GM19455 (cell line): ENCODE measurements around the gene ENDOU.

ENCODE experiments used
- ATAC-seq: cut with Tn5 transposase; IDR thresholded peaks from one replicate; pipeline ENCODE4 v1.9.1; 2021; ENCODE audit not compliant: unreplicated experiment

Gene ENDOU

GRCh38 chr12:47725091-47725772, at the start of gene ENDOU:
Gene ENDOU (minus strand): TSS chr12:47725490. CDS start chr12:47725413, 77 bp downstream.
- no peak for ATAC-seq

GRCh38 chr12:47774663-47775062, 49.4 kb upstream of the ENDOU start:
- no peak for ATAC-seq

GRCh38 chr12:47773858-47774580, 48.7 kb upstream of the ENDOU start:
- ATAC-seq: no peak

- ATAC-seq: peak; percentile 89
Observed at GRCh38 chr12:47773062-47773857, 48.0 kb upstream of the ENDOU start, which contains the start of gene SLC48A1. Gene SLC48A1 (plus strand): TSS chr12:47773238. CDS start chr12:47773305, 67 bp downstream.

GRCh38 chr12:47772738-47773061, 47.4 kb upstream of the ENDOU start:
- no peak for ATAC-seq

GRCh38 chr12:47772094-47772660, 46.9 kb upstream of the ENDOU start:
- no peak for ATAC-seq

GRCh38 chr12:47771304-47771703, 46.0 kb upstream of the ENDOU start:
- ATAC-seq: no peak

- no peak for ATAC-seq
Observed at GRCh38 chr12:47770086-47770726, 44.9 kb upstream of the ENDOU start.

- no peak for ATAC-seq
Observed at GRCh38 chr12:47769234-47770085, 44.2 kb upstream of the ENDOU start.

GRCh38 chr12:47768323-47768811, 43.1 kb upstream of the ENDOU start:
- ATAC-seq: no peak

GRCh38 chr12:47767216-47767724, 42.0 kb upstream of the ENDOU start:
- ATAC-seq: no peak

- ATAC-seq: no peak
Observed at GRCh38 chr12:47766502-47767215, 41.4 kb upstream of the ENDOU start.

GRCh38 chr12:47763481-47764346, 38.4 kb upstream of the ENDOU start:
- ATAC-seq: no peak

GRCh38 chr12:47762850-47763465, 37.7 kb upstream of the ENDOU start:
- no peak for ATAC-seq

GRCh38 chr12:47758834-47759690, 33.8 kb upstream of the ENDOU start, which contains the start of gene RAPGEF3:
Gene RAPGEF3 (minus strand): TSS chr12:47758880. CDS start chr12:47758556, 324 bp downstream.
- peak; percentile 59 for ATAC-seq

- ATAC-seq: no peak
Observed at GRCh38 chr12:47758584-47758833, 33.2 kb upstream of the ENDOU start.
